ENCODE data around the gene GALNT1. TPM values are rescaled to one million over a fixed set of nuclear protein-coding genes. Genes with fewer than 3 reads are reported as not detected.

GALNT1 gene
- total and polyA plus RNA-seq, 9 of the 15 experiments (the other 6 are each of a cell fraction or from before 2014, with no cell fraction given), result 14.4 to 54.1 (median 36.6) TPM

- no peak overlapping the region for H2AFZ ChIP-seq (ENCODE audit: low read depth, low read length)
- no peak for TF ChIP-seq AFF1 (IDR thresholded peaks at IDR 0.05; ENCODE audit: low read depth in 1 of 2, partially characterized antibody in 2 of 2)
- no peaks in the 10 kb centered on the region for H3K9me1 ChIP-seq (ENCODE audit: control insufficient read depth, insufficient read depth, low read length)
- POLR2A ChIA-PET, result interaction anchor here (1.1 to 3.8 kb wide), 2 partner anchors 9 kb away, joined by 3 to 22 read pairs; no protein-coding TSS in a partner anchor
- WGBS (ENCODE audit: insufficient coverage, low coverage, missing lambda C conversion rate), result 82% methylated on average over 1 of the region's 1 CpG
- no peaks in the 10 kb centered on the region for H4K20me1 ChIP-seq (replicated peaks; ENCODE audit: control insufficient read depth, insufficient read depth, low read length)
- in situ Hi-C loops (cut with MboI) (no loop called here), intact Hi-C loops (cut with micrococcal nuclease) (no loop called here)
- FAIRE-seq (no peak), ATAC-seq (no peak), DNase-seq (ENCODE audit: extremely low read depth in 1 of 4, low spot score in 3 of 4) (no peak)
- no peak overlapping the region for H3K4me2 ChIP-seq (ENCODE audit: insufficient read depth, low read length)
- no peaks in the 10 kb centered on the region for H3K36me3 ChIP-seq (ENCODE audit: control insufficient read depth, insufficient read depth, low read length)
- no peaks in the 10 kb centered on the region for H3K27me3 ChIP-seq (ENCODE audit: control insufficient read depth in 2 of 2, insufficient read depth in 2 of 2, low read length in 2 of 2)
- no peaks in the 10 kb centered on the region for H3K79me2 ChIP-seq (ENCODE audit: control insufficient read depth, insufficient read depth, low read length)
- CTCF ChIA-PET (ENCODE audit: low intra/inter-chr PET ratio), result no interaction called here
- H3K9ac ChIP-seq (ENCODE audit: insufficient read depth in 1 of 2, low read depth in 2 of 2, low read length in 2 of 2), result no peak overlapping the region
- no peak overlapping the region for H3K27ac ChIP-seq (ENCODE audit: extremely low read depth, low read depth, low read length)
- H3K9me3 ChIP-seq (replicated peaks; ENCODE audit: control insufficient read depth, insufficient read depth, low read depth, low read length), result no peaks in the 10 kb centered on the region
- BruUV-seq (replicated peaks), result no TSS peak
- H3K4me3 ChIP-seq, result no peak overlapping the region
- peaks cover 0 to 15% of the 10 kb centered on the region in 2 experiments; a peak in 3 of 5 replicates for H3K4me1 ChIP-seq (replicated peaks in 1 of 2; ENCODE audit: control insufficient read depth in 2 of 2, insufficient read depth in 2 of 2, low read length in 2 of 2)
These were observed 36.3 kb downstream of the GALNT1 start for GRCh38 chr18:35617865-35618264.

Data from K562 (cell line).